ACC112 (cell line): ENCODE data around the gene EML4.
"Not testable (repeated sequence)": the region's sequence is repeated elsewhere in the genome, so short reads cannot be mapped to it uniquely, and the experiment has no call there.

Experiments used
- H2AFZ ChIP-seq: fragments of 200-600 bp; sonication (generic); one replicate; pipeline ENCODE4 v1.6.0; 2017; ENCODE audit warnings: antibody characterized with exemption, low read length; ENCODE audit not compliant: unreplicated experiment
- H3K27ac ChIP-seq: fragments of 200-600 bp; sonication (generic); 2 replicates; pipeline ENCODE4 v1.5.1; 2014; ENCODE audit warnings: low read depth, mild to moderate bottlenecking, antibody characterized with exemption, low read length, moderate library complexity
- H3K27me3 ChIP-seq: fragments of 200-600 bp; sonication (generic); 2 replicates; pipeline ENCODE4 v1.6.1; 2014; ENCODE audit warnings: mild to moderate bottlenecking, antibody characterized with exemption, low read length, moderate library complexity, mixed read lengths; ENCODE audit not compliant: insufficient read depth
- H3K36me3 ChIP-seq: fragments of 200-600 bp; sonication (generic); 2 replicates; pipeline ENCODE4 v1.6.1; 2016; ENCODE audit warnings: mild to moderate bottlenecking, antibody characterized with exemption, low read length, moderate library complexity, mixed read lengths; ENCODE audit not compliant: insufficient read depth
- H3K4me1 ChIP-seq: fragments of 200-600 bp; sonication (generic); one replicate; pipeline ENCODE4 v1.6.1; 2016; ENCODE audit warnings: low read length, mixed read lengths; ENCODE audit not compliant: insufficient read depth, unreplicated experiment, control insufficient read depth
- H3K4me3 ChIP-seq: fragments of 200-600 bp; sonication (generic); 2 replicates; pipeline ENCODE4 v1.5.1; 2014; ENCODE audit warnings: mild to moderate bottlenecking, low read depth, low read length
- H3K79me2 ChIP-seq: fragments of 200-600 bp; sonication (generic); one replicate; pipeline ENCODE4 v1.6.0; 2016; ENCODE audit warnings: low read length; ENCODE audit not compliant: control insufficient read depth, unreplicated experiment, insufficient read depth

EML4 gene

GRCh38 chr2:42169100-42169873 is at the start of gene EML4:
Gene EML4 (plus strand): TSS chr2:42169353. CDS start chr2:42169612, 259 bp downstream.
- Histone ChIP-seq H3K79me2 (peaks cover 45% of the 10 kb centered on the region), H3K36me3 (no peaks in the 10 kb centered on the region), H3K27ac (peak within 1 kb of the TSS; percentile 61)

GRCh38 chr2:42123426-42123825 is 45.7 kb upstream of the EML4 start:
- Histone ChIP-seq H2AFZ (no peak overlapping the region), H3K27me3 (no peaks in the 10 kb centered on the region), H3K4me1 (peaks cover 24% of the 10 kb centered on the region), H3K36me3 (no peaks in the 10 kb centered on the region), H3K27ac (no peak overlapping the region), H3K79me2 (no peaks in the 10 kb centered on the region), H3K4me3 (no peak overlapping the region)

More at GRCh38 chr2:42169100-42169873, at the start of gene EML4:
- H3K27me3 ChIP-seq, result no peaks in the 10 kb centered on the region
- H3K4me3 ChIP-seq, result peak within 1 kb of the TSS; percentile 94
- peak within 1 kb of the TSS; percentile 78 for H2AFZ ChIP-seq
- H3K4me1 ChIP-seq, result peaks cover 22% of the 10 kb centered on the region

DNA sequence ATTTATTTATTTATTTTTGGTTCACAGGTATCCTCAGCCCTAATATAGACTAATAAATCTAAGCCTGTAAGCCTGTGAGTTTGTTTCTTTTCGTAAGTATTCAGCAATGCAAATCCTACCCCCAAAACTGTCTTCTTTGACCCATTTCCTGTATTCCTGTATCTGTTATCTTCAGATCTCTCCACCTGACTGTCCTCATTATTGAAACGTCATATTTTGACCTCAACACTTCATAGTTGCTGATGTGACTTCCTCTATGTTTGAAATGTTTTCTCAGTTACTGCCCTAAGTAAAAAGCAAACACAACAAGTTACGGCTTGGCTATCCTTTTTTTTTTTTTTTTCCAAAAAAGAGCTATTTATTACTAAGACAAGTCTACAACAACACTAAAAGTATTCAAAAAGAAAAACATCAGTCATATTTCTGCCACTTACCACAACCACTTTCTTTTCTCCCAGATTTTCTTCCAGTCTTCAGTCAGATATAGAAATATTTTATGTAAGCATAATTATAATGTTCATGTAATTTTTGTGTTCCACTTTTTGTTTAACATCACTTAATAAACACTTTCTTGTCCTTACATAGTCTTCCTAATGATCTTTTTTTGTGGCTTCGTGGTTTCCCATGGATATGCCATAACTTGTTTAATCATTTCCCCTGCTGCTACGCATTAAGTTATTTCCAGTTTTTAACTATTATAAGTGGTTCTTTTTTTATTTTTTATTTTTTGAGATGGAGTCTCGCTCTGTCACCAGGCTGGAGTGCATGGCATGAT is 45.0 kb upstream of the EML4 start:
- no peak overlapping the region for H3K27ac ChIP-seq
- H3K4me3 ChIP-seq, result no peak overlapping the region
- H3K27me3 ChIP-seq, result no peaks in the 10 kb centered on the region
- no peaks in the 10 kb centered on the region for H3K79me2 ChIP-seq
- peaks cover 24% of the 10 kb centered on the region for H3K4me1 ChIP-seq
- no peak overlapping the region for H2AFZ ChIP-seq
- H3K36me3 ChIP-seq, result no peaks in the 10 kb centered on the region

DNA sequence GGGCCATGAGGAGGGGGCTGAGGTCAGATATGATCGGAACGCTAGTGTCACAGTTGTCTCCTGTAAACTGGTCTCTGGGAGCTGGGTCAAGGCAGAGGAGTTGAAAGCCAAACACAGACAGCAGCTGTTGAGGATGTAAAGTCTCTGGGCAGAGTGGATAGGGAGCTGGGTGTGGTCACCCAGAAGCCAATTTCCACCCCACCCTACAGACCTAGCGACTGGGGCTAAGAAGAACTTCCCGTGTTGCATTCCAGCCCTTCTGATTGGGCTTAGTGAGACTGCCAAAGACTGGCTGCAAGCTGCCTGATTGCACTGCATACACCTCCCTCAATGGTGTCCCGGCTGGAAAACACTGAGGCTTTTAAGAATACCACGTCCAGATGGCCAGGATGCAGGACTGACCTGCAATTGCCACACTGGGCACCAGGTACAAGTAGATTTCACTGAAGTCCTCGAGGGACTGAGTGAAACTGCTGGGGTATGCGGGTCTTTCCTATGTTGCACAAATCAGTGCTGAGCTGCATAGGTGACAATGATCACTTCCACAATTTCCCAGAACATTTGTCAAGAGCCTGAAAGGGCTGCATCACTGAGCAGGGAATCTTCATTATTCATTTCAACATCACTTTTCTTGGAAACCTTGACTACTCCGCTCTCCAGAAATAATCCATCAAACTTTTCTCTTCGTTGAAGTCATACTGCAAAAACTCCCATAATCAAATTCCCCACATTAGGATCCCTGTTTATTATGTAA is 43.1 kb upstream of the EML4 start:
- H3K27me3 ChIP-seq, result no peaks in the 10 kb centered on the region
- H2AFZ ChIP-seq, result no peak overlapping the region
- no peaks in the 10 kb centered on the region for H3K36me3 ChIP-seq
- no peaks in the 10 kb centered on the region for H3K79me2 ChIP-seq
- peaks cover 23% of the 10 kb centered on the region for H3K4me1 ChIP-seq
- no peak overlapping the region for H3K27ac ChIP-seq
- no peak overlapping the region for H3K4me3 ChIP-seq

- not testable (repeated sequence) for H3K36me3 ChIP-seq, H3K4me3 ChIP-seq, H2AFZ ChIP-seq, H3K27me3 ChIP-seq, H3K27ac ChIP-seq, H3K79me2 ChIP-seq
- peaks cover 28% of the 10 kb centered on the region for H3K4me1 ChIP-seq
Observed at GRCh38 chr2:42126873-42127272, 42.3 kb upstream of the EML4 start.

- Histone ChIP-seq H3K27ac (peak overlapping the region; percentile 24; the same call in 1 of the 2 replicates), H3K79me2 (no peaks in the 10 kb centered on the region), H3K4me3 (no peak overlapping the region), H3K36me3 (no peaks in the 10 kb centered on the region), H3K27me3 (no peaks in the 10 kb centered on the region), H3K4me1 (peaks cover 37% of the 10 kb centered on the region), H2AFZ (no peak overlapping the region)
Observed at GRCh38 chr2:42127425-42128424, 41.4 kb upstream of the EML4 start.

GRCh38 chr2:42128721-42129486 is 40.2 kb upstream of the EML4 start:
- H3K27ac ChIP-seq, result peak overlapping the region; percentile 24; the same call in 1 of the 2 replicates

DNA sequence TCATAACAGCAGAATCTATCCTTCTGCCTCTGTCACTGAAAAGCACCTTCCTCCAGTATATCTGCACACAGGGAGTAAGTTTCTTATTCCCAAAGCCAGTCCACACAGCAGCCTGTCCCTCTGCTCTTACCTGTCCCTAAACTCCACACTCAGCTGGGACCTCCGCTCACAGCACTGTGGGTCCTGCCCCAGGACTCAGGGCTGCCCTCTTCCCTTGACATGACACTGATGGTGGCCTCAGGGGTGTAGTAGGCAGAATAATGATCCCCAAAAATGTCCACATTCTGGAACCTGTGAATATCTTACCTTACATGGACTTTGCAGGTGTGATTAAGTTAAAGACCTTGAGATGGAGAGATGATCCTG is 39.7 kb upstream of the EML4 start:
- Histone ChIP-seq H3K4me1 (peaks cover 49% of the 10 kb centered on the region), H2AFZ (no peak overlapping the region), H3K79me2 (no peaks in the 10 kb centered on the region), H3K27me3 (no peaks in the 10 kb centered on the region), H3K4me3 (no peak overlapping the region), H3K27ac (0 out of 2 replicates have a peak overlapping the region, but pooled peaks have one; percentile 24), H3K36me3 (no peaks in the 10 kb centered on the region)

More at GRCh38 chr2:42128721-42129486, 40.2 kb upstream of the EML4 start:
- no peaks in the 10 kb centered on the region for H3K36me3 ChIP-seq
- H3K79me2 ChIP-seq, result no peaks in the 10 kb centered on the region
- H3K27me3 ChIP-seq, result no peaks in the 10 kb centered on the region
- peaks cover 49% of the 10 kb centered on the region for H3K4me1 ChIP-seq
- no peak overlapping the region for H3K4me3 ChIP-seq
- peak overlapping the region; percentile 32 for H2AFZ ChIP-seq

- Histone ChIP-seq H3K4me1 (peaks cover 49% of the 10 kb centered on the region), H3K27ac (no peak overlapping the region), H3K36me3 (no peaks in the 10 kb centered on the region), H3K4me3 (no peak overlapping the region), H3K79me2 (no peaks in the 10 kb centered on the region), H3K27me3 (no peaks in the 10 kb centered on the region), H2AFZ (no peak overlapping the region)
Observed at GRCh38 chr2:42129947-42130346, 39.2 kb upstream of the EML4 start.
